HG02840 (cell line): Measurements from ENCODE around the gene TBX15.

Source experiments
- ATAC-seq: cut with Tn5 transposase; IDR thresholded peaks from one replicate; pipeline ENCODE4 v1.9.1; 2021; ENCODE audit warnings: mild to moderate bottlenecking, moderate library complexity, moderate number of reproducible peaks; ENCODE audit not compliant: unreplicated experiment, low FRiP score

Gene TBX15

GRCh38 chr1:118985640-118986554 lies 2.2 kb downstream of the TBX15 start:
- ATAC-seq = no peak

GRCh38 chr1:118984722-118985639 lies 3.2 kb downstream of the TBX15 start:
- no peak for ATAC-seq

- ATAC-seq = no peak
Observed at GRCh38 chr1:118984086-118984721, 3.9 kb downstream of the TBX15 start.

DNA sequence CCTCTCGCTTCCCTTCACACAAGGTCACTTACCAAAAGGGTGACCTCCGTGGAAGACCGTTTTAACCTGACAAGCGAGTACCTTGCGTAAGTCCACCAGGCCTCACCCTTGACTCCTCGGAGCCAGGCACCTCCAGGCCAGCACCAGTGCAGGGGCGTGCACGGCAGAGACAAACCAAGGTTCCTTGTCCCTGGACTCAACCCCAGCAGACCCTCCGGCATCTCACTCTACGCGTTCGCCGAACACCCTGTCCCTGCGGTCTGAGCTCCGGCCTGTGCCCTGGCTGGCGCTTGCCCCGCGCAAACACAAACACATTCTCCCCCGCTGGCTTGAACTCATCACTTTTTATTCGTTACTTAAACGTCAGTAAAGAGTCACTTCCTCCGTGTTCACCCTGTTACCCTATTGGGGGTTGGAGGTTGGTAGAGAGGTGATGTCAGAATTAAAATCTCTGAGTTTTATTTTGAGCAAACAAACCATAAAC lies 4.5 kb downstream of the TBX15 start:
- no peak for ATAC-seq

DNA sequence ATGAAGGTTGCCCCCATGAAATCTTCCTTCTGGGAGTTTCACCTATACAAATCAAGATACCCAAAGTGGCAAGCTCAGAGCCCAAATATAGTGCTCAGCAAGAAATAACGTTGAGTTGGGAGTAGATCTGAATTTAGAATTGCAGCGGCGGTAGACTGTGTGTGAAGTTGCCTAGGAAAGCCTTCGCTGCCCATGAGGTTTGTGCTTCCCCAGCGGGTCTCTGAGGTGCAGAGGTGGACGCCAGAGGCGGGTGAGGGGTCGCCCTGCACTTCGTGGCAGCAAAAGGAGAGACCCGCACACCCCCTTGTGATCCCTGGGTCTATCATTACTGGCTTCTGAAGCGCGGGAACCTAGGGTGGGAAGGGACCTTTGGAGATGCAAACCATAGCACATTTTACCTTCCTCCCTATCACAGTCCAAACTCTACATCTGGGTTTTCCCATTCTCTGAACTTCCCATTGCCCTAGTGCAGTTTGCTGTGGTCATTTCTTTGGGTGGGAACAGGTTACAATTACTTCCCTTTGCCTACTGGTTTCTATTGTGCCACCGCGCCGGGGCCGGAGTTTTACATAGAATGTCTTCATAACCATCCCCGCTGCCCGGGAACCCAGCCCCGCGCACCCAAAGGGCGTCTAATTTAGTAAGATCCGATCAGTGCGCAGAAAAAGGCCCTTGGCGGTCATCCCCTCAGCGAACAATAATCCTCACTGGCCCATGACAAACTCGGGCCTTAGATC lies 5.2 kb downstream of the TBX15 start:
- no peak for ATAC-seq

- no peak for ATAC-seq
Observed at GRCh38 chr1:118982266-118982665, 5.9 kb downstream of the TBX15 start.

DNA sequence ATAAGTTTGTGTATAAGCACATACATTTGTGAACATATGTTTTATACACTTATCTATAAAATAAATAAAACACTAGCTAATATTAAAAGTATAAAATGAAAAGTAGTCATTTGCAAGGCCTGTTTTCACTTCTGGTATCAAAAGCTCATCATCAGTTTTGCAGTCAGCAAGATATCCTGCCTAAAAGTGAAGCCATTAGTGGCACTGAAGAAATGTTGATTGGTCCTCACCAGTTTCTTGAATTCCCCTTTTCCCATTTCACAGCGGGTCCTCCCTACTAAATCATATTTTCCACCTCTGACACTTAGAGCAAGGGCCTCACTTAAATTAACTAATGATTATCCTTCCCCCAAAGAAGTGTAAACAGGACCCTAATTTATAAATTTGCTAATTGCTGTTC lies 6.7 kb downstream of the TBX15 start:
- ATAC-seq = no peak

- ATAC-seq = no peak
Observed at GRCh38 chr1:118979754-118980575, 8.2 kb downstream of the TBX15 start.

- no peak for ATAC-seq
Observed at GRCh38 chr1:118978914-118979701, 9.0 kb downstream of the TBX15 start.

DNA sequence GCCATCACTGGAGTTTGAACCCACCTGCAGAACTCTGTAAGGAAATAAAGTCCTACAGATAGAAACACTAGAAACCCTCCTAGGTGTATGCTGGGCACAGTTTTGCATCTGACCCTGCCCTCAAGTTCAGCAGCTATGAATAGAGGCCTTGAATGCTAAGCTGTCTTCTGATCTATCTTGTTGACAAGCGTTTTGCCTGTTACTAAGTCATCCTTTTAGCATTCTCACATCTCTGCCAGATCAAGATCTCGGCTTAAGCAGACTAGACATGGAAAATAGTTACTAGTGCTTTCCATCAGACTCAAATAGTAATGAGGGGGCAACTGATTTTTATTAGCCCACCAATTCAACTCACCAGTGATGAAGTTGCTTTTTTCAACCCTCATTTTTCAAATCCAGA lies 10.5 kb downstream of the TBX15 start:
- ATAC-seq = no peak

GRCh38 chr1:118974661-118975060 lies 13.5 kb downstream of the TBX15 start:
- ATAC-seq = no peak

DNA sequence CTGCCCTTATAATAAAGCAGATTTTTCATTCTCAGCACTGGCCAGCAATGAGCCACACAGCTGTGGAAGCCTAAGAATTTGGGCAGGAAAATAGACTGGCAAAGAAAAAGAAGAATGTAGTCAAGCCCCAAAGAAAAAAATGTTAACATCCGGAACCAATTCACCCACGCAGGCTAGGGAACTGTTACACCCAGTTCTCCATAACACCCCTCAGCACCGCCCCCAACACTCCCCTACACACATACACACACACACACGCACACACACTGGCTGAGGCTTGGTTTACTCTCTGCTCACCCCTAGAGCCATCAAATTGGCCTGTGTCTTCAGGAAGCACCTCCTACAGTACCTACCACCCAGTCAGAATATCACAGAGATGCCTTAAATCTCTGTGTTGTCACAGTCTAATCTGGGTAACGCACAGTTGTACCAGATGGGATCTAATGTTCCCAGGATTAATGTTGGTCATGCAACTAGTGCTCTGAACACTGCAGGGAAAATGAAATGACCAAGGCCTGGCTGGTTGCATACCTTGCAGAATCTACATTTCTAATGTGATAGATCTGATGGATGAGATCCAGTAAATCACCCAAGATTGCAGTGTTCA lies 14.5 kb downstream of the TBX15 start:
- ATAC-seq = no peak

DNA sequence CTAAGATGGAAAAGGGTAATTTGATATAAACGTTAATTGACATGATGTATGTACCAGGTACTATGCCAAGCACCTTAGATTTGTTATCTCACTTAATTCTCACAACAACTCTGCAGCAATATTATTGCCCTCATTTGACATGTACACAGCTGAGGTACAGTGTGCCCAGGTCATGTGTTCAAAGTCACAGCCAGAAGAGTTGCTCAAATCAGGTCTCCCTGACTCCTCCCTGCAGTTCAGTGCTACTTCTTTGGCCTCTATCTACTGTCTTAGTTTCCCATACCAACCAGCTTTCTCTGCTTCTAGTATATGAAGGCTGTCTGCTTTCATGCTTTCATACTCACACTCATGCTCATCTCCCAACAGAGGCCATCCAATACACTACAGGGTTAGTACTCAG lies 15.1 kb downstream of the TBX15 start:
- no peak for ATAC-seq

DNA sequence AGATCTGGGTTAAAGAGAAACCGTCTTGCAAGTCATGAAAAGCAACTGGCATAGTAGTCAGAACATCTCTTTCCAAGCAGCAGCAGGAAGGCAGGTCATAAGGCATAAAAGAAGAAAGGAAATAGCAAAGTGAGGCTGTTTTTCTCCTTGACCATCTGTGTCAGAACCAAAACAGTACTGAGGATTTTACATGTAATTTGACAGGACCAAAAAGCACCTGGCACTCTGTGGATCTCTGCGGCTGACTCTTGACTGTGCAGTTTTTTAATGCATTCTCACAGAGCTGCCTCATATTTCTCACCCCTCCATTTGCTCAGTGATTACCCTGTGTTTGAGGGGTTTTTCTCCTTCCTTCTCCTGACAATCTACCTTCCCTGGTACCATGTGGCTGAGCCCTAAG lies 17.7 kb downstream of the TBX15 start:
- no peak for ATAC-seq

GRCh38 chr1:118963456-118964430 lies 24.4 kb downstream of the TBX15 start:
- no peak for ATAC-seq

GRCh38 chr1:118963138-118963455 lies 25.0 kb downstream of the TBX15 start:
- ATAC-seq = no peak

DNA sequence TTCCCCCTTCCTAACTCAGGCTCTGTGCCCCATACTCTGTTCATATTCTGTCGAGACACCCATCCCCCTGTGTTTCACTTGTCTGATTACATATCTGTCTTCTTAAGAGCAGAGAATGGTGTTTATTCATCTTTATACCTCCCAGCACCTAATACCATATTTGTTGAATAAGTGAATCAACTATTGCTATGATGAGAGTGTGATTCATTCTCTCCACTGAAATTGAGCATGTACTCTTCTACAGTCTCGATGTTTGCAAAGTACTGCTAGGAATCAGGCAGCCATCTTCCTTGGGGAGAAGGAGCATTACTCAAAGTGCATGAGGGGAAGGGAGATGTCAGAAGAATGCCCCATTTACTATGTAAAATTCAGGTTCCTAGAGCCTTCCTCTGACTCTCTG lies 27.0 kb downstream of the TBX15 start:
- ATAC-seq = no peak
